Bone marrow (tissue), 2 donors: Measurements from ENCODE around the gene SH3YL1.

Source experiments
- DNase-seq, 2 donors: peaks; one replicate each; lab custom pipeline; 2025; lab: John Stamatoyannopoulos, UW

Gene SH3YL1

DNA sequence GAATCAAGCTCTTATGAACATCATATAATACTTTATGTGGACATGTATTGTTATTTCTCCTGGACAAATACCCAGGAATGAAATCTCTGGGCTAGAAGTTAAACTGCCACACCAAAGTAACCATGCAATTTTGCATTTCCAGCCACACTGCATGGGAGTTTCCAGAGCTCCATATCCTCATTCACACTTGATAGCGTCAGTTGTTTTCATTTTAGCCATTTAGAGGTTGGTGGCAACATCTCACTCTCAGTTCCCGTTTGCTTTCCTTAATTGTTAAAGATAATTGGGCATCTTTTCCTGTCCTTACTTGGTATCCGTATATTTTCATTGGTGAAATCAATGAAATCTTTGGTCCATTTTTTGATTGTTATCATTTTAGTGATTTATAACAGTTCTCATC lies 47.8 kb downstream of the SH3YL1 start:
- no peak for DNase-seq

DNA sequence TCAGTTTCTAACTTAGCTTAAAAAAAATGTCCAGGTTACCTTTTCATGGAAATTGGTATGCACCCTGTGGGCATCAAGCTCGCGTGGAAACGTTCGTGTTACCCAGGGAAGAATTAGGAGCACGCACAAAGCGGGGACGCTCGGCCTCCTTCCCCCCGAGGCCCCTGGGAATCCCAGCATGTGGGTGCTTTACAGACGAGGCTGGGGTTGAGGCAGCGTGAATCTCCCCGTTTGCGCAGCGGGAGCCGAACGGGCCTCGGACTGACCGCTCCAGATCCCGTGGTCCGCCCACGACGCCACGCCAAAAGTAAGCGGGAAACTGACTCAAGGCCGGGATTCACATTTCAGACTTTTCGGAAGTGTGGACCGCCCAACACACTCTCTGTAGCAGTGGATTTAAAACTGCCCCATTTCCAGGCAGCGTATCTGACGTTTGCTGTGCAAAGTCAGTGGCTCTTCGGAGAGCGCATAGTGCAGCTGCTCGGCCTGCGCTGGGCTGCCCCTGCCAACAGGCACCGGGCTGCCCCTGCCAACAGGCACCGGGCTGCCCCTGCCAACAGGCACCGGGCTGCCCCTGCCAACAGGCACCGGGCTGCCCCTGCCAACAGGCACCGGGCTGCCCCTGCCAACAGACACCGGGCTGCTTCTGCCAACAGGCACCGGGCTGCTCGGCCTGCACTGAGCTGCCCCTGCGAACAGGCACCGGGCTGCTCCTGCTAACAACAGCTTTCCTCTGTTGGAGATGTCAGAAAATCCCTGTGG lies 49.7 kb downstream of the SH3YL1 start:
- no peak for DNase-seq

DNA sequence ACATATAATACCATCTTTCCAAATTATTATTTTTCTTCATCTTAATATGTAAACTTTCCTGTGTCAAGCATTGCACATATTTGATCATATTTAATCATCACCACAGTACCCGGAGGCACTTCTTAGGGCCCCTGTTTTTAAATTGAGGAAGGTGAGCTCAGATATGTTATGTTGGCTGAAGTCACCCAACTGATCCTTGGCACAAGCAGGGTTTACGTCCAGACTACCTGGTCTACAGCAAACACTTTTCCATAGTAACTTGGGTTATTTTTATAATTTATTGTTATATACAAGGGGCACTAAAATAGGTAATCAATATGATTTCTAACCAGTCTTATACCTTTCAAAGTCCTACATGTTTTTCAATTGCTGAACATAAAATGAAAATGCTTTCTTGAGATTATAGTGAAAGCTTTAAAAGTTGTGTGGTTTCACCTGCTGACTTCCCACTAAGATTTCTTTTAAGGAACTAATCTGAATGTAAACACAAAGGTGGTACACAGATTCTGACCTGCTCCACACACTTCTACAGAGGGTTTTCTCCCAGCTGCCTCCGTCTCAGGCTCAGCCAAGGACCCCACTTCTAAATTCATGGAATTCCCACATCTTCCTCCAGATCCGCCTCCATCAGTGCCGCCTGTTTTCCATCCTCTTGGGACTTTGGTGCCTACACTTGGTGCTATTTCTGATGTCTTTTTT lies 52.2 kb downstream of the SH3YL1 start:
- DNase-seq = no peak

DNA sequence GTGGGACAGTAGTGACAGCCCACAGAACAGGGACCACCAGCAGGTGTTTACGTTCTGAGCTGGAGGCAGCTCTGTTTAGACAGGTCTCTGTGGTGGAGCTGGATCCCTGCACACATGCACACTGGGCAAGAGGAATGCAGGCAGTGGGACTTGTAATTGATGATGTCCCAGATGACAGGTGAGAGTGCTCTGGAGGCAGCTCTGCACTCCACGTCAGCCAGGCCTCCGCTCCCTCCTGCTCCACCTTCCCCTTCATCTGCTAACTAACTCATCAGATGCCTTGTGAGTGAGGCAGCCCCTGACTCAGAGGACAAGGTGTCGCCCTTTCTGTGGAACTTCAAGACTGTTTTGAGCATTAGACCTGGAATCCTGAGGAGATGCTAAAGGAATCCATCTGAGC lies 53.2 kb downstream of the SH3YL1 start:
- no peak for DNase-seq

DNA sequence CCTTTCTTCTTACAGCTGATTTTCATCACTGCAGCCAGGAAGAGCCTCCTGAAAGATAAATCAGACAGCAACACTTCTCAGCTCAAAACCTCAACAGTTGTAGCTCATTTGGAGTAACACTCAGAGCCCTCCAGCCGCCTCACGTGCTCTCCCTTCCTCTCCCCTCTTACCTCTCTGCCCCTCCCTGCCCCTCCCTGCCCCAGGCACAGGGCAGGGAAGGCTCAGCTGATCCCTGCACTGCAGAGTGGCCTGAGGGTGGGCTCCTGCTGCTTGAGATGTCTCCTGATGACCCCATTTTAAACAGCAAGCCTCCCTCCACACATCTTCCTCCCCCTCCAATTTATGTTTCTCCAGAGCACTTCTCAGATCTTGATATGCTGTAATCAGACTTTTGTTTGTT lies 54.4 kb downstream of the SH3YL1 start:
- no peak for DNase-seq

DNA sequence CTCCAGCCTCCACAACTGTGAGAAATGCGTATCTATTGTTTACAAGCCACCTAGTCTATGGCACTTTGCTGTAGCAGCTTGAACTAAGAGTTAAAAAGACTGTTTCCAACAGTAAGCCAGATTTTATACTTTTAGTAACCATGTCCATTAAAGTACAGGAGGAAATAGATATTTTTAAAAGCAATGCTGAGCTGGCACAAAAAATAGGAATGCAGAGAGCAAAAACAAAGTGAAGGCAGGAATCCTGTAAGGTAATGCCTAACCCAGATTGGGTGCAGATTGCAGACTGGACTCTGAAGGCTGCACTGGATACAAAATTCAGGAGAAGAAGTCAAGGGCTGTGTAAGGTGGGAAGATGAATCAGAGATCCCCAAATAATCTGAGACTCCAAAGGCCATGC lies 55.5 kb downstream of the SH3YL1 start:
- no peak for DNase-seq

DNA sequence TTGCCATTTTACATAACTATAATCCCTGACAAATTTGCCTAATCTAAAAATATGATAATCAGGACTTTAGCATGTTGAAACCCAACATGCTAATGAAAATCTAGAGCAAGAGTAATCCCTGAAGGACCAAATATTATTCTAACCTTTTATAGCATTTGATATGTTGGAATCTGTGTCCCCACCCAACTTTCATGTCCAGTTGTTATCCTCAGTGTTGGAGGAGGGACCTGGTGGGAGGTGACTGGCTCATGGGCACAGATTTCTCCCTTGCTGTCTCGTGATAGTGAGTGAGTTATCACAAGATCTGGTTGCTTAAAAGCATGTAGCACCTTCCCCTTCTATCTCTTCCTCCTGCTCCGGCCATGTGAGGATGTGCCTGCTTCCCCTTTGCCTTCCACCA lies 59.8 kb downstream of the SH3YL1 start:
- no peak for DNase-seq

DNA sequence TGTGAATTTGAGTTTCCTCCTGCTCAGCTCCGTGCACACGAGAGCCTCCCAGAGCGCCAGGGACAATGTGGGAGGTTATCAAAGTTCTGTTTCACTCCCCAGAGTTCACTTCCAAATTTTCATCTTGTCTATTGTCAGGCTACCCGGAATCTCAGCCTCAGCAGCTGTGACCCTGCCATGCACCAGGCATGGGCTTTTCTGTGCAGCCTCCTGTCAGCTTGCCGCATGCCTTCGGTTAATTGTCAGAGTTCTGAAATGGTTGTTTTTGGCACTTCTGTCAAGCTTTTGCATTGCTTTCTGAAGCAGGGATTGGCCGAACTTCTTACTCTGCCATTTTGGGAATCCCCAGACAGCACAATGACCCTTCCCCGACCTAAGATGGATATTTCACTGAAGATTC lies 60.4 kb downstream of the SH3YL1 start:
- no peak for DNase-seq

DNA sequence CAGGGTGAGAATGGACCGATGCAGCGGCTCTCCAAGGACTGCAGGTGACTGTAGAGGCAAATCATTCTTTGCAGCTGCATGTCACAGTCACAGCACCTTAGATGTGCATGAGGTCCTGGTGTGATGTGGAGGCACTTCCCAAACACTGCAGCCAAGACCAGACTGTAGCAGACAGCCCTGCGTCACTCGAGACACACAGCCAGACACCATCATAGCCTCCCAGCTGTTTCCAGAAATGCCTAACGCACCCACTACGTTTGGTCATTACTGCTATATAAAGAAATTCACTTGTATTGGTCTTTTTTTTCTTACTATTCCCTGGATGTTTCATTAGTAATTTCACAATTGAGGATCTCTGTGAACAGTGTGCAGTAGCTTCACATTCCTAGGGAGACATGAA lies 60.9 kb downstream of the SH3YL1 start:
- no peak for DNase-seq

DNA sequence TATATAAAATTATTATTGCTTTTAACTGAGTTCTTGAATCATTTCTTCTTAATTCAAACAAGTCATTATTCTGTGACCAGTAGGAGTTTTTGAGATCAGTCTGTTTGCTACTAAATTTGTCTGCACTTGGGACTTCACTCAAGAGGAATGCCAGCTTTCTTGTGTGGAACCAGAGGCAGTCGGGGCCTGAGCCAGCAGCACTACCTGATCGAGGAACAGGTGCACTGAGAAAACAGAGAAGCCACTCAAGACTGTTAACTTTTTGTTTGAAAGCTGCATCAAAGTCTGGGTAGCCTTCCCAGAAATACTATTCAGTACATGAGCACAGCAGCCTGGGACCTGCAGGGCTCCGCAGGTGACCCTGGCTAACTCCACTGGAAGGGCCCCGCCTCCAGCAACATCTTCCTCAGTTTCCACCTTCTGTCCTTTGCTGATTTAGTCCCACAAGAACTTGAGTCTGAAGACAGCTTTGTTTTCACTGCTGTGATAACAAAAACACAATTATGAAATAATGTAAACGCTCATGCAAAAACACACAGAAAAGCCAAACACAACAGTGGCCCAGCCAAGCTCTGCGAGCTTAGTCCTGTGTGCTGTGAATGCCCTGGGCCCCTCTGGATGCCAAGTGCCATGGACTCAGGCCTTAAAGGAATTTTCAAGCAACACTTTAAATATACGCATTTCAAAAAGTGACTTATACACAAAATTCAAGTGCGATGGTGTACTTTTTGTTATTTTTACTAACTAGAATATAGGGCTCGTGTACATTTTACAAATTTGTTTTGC lies 62.0 kb downstream of the SH3YL1 start:
- no peak for DNase-seq

DNA sequence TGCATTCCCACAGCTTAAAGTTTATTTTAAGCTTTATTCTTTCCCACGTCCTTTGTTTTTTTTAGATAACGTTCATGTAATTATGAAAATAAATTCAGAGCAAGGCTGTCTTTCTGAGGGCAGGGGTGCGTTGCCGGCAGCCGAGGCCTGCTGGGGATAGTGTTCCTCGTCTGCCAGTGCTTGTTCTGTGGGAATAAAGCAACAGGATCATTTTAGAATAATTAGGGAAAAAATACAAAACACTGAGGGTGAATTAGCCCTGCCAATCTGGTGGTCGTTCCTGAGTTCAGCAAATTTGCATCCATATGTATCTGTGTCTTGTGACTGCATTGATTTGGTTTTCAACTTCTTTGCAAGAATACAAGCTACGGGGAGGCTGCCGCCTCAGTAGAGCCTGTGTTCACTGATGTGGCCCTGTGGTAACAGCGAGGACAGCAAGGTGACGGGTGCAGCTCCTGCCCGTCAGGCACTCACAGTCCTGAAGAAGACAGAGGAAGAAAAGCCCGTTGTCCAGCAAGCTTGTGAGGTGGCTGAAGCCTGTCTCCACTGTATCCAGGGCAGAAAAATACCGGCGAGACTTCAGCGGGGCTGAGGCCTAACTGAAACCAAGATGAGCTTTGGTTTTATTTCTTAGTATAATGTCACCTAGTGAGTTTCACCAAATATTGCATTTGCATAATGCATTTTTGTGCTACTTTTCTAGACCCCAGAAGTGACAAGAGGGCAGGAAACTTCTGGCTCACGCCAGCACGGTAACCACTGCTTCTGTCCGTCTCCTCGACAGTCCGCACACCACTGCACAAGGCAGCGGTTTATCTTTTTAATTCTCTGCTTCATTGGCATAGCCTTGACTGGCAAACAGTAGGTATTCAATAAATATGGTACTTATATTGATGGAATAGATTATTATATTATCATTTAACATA lies 64.5 kb downstream of the SH3YL1 start:
- no peak for DNase-seq

DNA sequence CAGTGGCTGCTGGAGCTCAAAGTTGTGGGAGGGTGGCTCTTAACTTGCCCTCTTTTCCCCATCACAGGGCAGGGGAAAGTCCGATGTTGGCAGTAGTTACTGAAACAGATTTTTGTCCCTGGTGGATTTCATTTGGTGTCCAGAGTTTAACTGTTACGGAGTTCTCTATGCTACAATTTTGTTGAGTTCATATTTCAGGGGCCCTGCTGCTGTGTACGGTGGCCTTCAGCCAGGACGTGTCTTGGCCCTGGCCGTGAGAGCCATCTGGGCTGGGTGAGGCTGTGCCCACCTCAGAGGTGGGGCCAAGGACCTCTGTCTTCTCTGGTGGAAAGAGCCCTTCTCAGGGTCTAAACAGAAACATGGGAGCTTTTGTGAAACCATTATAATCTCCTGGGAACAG lies 67.4 kb downstream of the SH3YL1 start:
- DNase-seq = no peak

DNA sequence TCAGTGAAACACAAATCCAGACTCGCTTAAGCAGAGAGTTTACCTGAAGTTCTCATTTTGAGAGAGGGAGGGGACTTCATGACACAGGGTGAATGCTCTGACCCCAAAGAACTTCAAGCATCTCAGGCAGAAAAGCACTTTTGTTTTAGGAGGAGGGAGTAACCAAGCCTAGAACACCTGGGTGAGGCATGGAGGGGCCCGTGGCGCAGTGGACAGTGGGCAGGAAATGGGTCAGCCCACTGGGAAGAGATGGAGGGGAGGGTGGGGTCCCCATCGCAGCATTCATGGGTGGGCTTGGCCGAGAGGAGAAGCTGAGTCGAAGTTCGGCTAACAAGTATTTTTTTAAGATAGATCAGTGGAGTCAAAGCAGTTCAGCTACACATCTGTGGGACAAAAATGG lies 67.9 kb downstream of the SH3YL1 start:
- no peak for DNase-seq

DNA sequence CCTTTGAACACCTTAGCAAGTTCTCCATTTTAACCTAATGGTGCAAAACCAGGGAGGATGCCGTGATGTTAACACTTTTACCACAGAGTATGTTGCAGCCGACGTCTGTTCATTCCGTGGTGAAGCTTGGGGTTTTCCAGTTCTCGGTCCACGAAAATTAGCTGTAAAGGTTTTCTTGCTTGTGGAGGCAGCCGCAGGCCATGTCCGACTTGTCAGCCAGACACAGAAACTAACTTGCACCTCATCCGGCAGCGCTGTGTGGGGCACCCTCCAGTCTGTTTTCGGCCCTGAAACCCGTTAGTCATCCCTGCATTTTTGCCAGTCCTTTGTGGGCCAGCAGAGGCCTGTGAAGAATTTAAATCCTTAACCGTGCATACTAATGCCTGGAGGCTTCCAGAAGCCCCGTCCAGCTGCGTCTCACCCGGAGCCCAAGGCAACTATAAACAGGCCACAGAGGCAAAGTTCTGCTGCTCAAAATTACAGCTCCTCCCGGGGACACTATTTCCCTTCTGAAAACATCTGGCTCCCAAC lies 70.6 kb downstream of the SH3YL1 start:
- no peak for DNase-seq

DNA sequence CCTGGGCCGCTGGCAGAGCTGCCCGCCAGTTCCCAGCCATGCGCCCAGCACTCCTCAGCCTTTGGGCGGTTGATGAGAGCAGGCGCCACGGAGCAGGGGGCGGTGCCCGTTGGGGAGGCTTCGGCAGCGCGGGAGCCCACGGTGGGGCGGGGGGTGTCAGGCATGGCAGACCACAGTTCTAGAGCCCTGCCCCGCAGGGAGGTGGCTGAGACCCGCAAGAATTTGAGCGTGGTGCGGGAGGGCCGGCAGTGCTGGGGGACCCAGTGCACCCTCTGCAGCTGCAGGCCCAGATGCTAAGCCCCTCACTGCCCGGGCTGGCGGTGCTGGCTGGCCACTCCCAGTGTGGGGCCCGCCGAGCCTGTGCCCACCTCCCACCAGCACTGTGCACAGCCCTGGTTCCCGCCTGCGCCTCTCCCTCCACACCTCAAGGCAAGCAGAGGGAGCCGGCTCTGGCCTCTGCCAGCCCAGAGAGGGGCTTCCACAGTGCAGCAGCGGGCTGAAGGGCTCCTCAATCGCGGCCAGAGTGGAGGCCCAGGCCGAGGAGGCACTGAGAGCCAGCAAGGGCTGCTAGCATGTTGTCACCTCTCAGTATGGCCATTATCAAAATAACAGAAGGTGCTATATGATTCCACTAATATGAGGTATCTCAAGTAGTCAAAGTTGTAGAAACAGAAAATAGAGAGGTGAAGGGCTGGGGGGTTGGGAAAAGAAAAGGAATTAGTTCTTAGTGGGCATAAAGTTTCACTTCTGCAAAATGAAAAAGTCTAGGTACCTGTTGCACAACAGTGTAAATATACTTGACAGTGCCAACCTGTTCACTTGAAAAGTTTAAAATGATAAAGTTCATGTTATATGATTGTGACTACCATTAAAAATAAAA lies 72.3 kb downstream of the SH3YL1 start:
- DNase-seq = no peak

DNA sequence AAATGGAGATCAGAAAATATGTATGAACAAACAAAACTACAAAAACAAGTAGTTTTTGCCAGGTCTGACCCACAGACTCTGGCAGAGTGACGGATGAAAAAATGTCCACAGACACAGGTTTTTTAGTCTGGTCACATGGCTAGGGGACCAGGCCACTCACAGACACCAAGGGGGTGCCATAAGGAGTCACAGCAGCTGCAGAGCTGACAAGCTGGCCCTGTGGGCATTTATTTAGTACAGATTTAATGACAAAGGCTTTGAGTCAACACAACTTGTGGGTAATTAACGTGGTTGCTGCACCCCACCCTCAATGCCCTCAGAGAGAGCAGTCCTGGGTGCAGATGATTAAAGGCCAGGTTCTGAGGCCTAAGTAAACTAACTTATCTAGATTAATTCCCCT lies 76.0 kb downstream of the SH3YL1 start:
- no peak for DNase-seq

DNA sequence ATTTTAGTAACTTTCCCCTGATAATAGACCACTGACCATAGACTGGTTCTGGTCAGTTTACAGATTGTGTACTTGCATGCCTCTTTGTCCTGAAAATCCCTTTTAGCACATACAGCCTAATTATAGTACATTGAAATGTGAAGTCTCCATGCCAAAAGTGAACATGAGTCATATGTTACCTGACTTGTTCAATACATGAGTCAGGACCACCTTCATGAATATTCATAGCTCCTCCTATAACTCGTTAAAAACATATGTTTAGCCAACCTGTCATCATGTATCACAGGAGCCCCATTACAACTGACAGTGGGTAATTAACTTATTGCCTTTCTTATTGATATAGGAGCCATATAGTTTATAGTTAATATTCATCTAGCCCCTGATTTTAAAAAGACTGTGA lies 78.6 kb downstream of the SH3YL1 start:
- DNase-seq = no peak

DNA sequence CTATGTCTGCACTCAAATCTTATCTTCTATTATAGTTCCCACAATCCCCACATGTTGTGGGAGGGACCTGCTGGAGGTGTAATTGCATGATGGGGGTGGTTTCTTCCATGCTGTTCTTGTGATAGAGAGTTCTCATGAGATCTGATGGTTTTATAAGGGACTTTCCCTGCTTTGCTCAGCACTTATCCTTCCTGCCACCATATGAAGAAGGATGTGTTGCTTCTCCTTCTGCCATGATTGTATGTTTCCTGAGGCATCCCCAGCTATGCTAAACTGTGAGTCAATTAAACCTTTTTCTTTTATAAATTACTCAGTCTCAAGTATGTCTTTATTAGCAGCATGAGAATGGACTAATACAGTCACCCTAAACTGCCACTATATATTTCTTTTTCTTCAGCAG lies 79.1 kb downstream of the SH3YL1 start:
- DNase-seq = no peak

DNA sequence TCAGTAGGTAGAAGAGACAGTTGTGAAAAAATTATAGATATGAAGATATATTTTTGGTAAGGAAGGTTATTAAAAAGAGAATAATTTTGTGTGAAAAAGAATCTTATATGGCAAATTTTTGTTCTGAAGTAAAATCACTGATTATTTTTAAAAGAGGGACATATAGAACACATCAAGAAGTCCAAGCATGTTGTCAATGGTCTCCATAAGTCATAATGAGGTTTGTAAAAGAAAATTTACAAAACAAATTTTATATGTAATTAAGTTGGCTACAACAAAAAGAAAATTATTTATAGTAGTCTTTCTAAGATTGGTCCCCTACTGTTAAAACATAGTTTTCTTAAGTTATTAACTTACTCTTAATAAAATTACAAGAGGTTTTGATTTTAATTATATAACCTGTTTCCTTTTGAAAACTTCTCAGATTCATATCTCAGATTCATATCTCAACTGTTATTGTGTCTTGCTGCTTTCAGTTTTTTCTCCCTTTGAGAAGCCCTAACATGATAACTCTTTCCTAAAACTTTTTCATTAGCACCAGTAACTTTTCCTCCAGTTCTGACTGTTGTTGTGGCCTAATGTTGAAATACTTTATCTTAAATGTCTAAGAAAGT lies 81.2 kb downstream of the SH3YL1 start:
- DNase-seq = no peak

DNA sequence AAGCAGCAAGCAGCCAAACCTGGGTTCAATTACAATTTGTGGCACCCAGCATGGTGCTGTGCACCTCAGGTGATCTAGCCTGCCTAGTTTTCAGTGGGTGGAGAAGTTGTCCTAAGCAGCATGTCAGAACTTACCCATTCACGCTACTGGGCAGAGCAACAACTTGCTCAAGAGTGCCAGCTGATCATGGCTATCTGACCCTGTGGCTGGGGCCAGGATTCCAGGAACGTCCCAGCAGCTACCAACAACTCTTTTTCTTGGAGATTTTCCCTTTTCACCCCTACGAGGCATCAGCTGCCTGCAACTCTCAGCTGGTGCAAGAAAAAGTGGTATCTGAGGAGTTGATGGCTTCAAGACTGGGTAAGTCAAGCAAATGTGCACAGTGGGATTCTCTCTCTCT lies 83.5 kb downstream of the SH3YL1 start:
- no peak for DNase-seq
